BJ (cell line): ENCODE results near the gene NTNG1. TPM values are rescaled to one million over a fixed set of nuclear protein-coding genes. Genes with fewer than 3 reads are reported as not detected.

Experiments
- CTCF ChIA-PET: fragments of 350-600 bp; formaldehyde crosslinking; extraction: SDS; loops from one replicate; lab custom pipeline; 2021; ENCODE audit warnings: antibody characterized with exemption, inconsistent platforms; lab: Yijun Ruan, JAX
- POLR2A ChIA-PET: fragments of 300-600 bp; sonication (Branson Sonifier 250); formaldehyde crosslinking; extraction: SDS; loops from one replicate; lab custom pipeline; 2021; ENCODE audit warnings: antibody characterized with exemption; lab: Charles Lee
- DNase-seq: peaks from one replicate; pipeline ENCODE4 v3.0.0-alpha.2; 2011; ENCODE audit warnings: low read depth
- H3K27me3 ChIP-seq: 2 replicates; pipeline ENCODE4 v1.6.0; 2011; ENCODE audit warnings: low read length; ENCODE audit not compliant: control insufficient read depth, insufficient read depth
- H3K36me3 ChIP-seq: 2 replicates; pipeline ENCODE4 v1.5.1; 2011; ENCODE audit warnings: low read length; ENCODE audit not compliant: control insufficient read depth, insufficient read depth
- H3K4me3 ChIP-seq: 2 replicates; pipeline ENCODE4 v1.5.1; 2011; ENCODE audit warnings: low read depth, mild to moderate bottlenecking, control low read depth, low read length
- CTCF ChIP-seq: IDR thresholded peaks from 2 replicates; pipeline ENCODE4 v1.5.1; 2011; ENCODE audit warnings: low read depth, mild to moderate bottlenecking, control low read depth, inconsistent platforms, low read length, moderate library complexity; ENCODE audit not compliant: insufficient read depth
- polyA plus RNA-seq: library from polyadenylated mRNA; depleted of rRNA; stranded (reverse); fragments of >200 nt; gene quantifications from 2 replicates; pipeline ENCODE4 v1.2.3, GENCODE V29; 2011

The NTNG1 gene
- polyA plus RNA-seq, 1 experiment = 3.3 TPM

DNA sequence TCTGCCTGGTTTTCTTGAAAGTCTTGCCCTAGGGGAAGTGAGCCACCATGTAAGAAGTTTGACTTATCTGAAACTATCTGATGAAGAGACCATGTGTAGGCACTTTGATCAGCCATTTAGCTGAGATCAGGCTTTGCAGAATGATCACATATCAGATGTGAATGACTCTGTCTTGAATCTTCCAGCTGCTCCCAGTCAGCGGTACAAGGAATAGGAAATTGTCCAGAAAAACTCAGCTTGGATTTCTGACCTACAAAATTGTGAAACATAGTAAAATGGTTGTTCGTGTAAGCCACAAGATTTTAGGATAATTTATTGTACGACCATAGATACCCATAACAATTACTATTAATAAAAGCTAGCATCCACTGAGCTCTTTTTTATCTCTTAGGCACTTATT lies 41.9 kb upstream of the NTNG1 start:
- CTCF ChIA-PET = no interaction called here
- TF ChIP-seq CTCF = no peak
- Histone ChIP-seq H3K36me3 (no peaks in the 10 kb centered on the region), H3K27me3 (no peaks in the 10 kb centered on the region), H3K4me3 (no peak overlapping the region)
- no peak for DNase-seq
- POLR2A ChIA-PET = no interaction called here

DNA sequence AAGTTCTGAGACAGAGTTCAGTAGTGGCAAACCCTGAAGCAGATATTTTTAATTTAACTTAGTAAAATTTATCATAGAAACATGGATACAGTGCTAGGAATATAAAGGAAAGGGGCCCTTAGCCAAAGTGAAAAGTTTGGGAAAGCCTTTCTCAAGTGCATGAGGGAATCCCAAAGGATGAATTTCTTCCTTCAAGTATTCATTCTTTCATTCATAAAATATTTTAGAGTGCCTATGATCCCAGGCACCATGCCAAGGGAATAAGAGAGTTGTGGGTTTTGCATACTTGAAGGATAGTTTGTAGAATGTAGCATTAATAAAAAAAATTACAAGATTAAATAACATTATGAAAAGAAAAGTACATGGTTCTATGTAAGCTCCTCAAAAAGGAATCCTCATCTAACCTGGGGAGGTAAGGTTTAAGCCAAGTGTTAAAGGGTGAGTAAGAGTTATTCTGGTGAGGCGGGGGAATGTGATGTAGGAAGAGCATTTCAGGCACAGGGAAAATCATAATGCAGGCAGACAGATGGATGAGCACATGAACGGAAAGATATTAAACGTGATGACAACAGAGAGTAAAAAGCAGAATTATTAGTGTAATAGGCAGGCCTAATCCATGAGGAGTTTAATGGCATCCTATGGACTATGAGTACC lies 40.4 kb upstream of the NTNG1 start:
- Histone ChIP-seq H3K27me3 (no peaks in the 10 kb centered on the region), H3K36me3 (no peaks in the 10 kb centered on the region), H3K4me3 (no peak overlapping the region)
- no peak for TF ChIP-seq CTCF
- ChIA-PET POLR2A (no interaction called here), CTCF (no interaction called here)
- no peak for DNase-seq

DNA sequence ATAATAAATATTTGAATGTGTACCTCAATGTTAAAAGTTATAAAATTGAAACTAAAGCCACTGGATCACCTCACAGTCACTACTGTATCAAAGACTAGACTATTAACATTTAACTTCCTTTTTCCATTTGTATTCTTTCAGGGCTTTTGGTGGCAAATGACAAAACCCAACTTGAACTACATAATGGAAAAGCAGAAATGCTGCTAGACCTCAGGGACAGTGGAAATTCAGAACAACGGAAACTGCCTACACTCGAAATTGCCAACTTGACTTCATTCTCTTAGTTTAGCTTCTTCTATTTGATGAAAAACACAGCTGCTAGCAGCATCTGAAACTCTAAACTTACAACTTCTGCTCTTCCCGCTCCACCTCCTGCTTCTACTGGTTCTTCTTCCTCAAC lies 34.9 kb upstream of the NTNG1 start:
- CTCF ChIA-PET = no interaction called here
- no peak overlapping the region for H3K4me3 ChIP-seq
- TF ChIP-seq CTCF = no peak
- POLR2A ChIA-PET = interaction anchor here (0.6 kb wide), 1 partner anchor 487 kb away, joined by 3 read pairs; no protein-coding TSS in a partner anchor
- no peaks in the 10 kb centered on the region for H3K27me3 ChIP-seq
- no peak for DNase-seq
- H3K36me3 ChIP-seq = no peaks in the 10 kb centered on the region

GRCh38 chr1:107110326-107110725 lies 30.5 kb upstream of the NTNG1 start:
- DNase-seq = no peak
- no peaks in the 10 kb centered on the region for H3K36me3 ChIP-seq
- H3K27me3 ChIP-seq = no peaks in the 10 kb centered on the region
- ChIA-PET CTCF (interaction anchor here (0.6 kb wide), 1 partner anchor 24 kb away, joined by 3 read pairs; no protein-coding TSS in a partner anchor), POLR2A (interaction anchor here (0.6 kb wide), 1 partner anchor 189 kb away, joined by 3 read pairs; no protein-coding TSS in a partner anchor)
- no peak overlapping the region for H3K4me3 ChIP-seq
- TF ChIP-seq CTCF = no peak

DNA sequence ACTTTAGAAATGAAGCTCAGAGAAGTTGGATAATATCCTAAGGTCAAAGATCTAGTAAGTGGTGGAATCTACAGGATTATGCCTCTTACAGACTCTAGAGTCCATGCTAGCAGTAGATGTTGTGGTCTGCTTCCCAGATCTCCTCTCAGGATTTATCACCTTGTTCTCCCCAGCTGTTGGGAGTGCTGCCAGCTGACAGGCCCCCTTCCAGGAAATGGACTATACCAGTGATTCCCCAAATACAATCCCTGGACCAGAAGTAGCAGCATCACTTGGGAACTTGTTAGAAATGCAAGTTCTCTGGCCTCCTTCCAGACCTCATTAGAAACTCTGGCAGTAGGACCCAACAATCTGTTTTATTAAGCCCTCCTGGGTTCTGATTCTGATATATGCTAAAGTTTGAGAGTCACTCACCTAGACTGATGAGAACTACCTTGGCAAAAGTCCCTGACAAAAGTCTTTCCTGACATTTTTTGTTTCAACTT lies 24.5 kb upstream of the NTNG1 start:
- DNase-seq = no peak
- no peaks in the 10 kb centered on the region for H3K27me3 ChIP-seq
- TF ChIP-seq CTCF = no peak
- H3K4me3 ChIP-seq = no peak overlapping the region
- CTCF ChIA-PET = interaction anchor here (1.0 kb wide), 1 partner anchor 27 kb away, joined by 3 read pairs; no protein-coding TSS in a partner anchor
- POLR2A ChIA-PET = no interaction called here
- H3K36me3 ChIP-seq = no peaks in the 10 kb centered on the region
